Fibroblast of skin of abdomen (primary cell): ENCODE results near the gene STK33.

Experiments used
- DNase-seq: peaks from one replicate; pipeline ENCODE4 v3.0.0-alpha.2; 2013

Gene STK33

GRCh38 chr11:8372641-8373381, 221.2 kb downstream of the STK33 start:
- DNase-seq, result no peak

GRCh38 chr11:8371516-8371884, 222.5 kb downstream of the STK33 start:
- DNase-seq, result no peak

DNA sequence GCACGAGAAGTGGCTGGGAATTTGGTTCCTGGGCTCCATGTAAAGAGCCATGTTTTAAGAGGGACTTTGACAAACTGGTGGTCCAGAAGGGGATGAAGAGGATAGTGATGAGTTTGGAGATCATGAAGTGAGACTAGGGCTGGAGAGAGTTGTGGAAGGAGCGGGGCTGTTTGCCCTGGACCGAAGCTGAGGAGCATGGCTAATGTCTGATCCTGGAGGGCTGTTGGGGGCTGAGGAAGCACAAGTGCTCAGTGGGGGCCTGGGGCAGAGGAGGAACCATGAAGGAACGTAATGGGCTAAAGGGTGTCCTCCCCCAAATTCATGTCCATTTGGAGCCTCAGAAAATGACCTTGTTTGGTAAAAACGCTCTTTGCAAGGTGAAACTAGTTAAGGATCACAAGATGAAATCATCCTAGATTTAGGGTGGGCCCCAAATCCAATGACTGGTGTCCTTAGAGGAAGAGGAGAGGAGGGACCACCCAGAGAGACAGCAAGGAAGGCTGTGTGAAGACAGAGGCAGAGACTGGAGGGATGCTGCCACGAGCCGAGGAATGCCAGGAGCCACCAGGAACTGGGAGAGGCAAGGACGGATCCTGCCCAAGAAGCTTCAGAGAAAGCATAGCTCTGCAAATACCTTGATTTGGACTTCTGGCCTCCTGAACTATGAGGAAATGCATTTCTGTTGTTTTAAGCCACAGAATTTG, 223.1 kb downstream of the STK33 start:
- no peak for DNase-seq

- no peak for DNase-seq
These were observed 224.3 kb downstream of the STK33 start for GRCh38 chr11:8369592-8370205.

DNA sequence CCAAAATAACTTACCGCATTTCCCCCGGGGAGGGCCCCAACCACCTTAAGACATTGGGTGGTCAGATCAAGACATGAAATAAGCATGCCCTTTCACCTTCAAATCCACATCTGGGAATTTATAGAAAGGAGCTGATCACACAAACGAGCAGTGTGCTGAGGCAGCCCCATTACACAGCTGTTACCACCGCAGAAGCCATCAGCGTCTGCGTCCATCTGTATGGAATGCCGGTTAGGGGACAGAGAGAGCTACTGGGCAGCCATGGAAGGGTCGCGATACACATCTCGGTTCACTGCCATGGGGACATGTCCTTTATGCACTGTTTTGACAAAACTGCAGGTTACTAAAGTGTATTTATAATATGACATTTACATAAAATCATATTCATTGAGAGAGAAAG, 225.3 kb downstream of the STK33 start:
- DNase-seq, result no peak

- DNase-seq, result no peak
These were observed 225.8 kb downstream of the STK33 start for GRCh38 chr11:8368194-8368593.

DNA sequence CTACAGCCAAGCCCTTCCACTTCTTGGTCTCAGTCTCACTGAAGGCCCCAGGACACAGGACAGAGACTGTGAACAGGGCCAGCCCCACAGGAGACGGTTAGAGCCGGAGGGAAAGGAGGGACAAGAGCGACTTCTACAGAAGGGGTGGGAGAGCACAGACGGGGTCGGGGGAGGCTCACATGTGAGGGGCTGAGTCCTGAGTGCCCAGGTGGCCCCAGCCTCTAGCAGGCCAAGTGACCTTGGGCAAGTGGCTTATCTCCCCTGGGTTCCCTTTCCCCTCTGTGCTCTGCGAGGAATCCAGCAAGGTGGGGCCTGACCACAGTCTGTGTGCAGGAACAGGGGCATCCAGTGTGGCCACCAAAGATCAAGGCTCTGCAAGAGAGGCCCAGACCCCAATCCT, 227.7 kb downstream of the STK33 start:
- no peak for DNase-seq

DNA sequence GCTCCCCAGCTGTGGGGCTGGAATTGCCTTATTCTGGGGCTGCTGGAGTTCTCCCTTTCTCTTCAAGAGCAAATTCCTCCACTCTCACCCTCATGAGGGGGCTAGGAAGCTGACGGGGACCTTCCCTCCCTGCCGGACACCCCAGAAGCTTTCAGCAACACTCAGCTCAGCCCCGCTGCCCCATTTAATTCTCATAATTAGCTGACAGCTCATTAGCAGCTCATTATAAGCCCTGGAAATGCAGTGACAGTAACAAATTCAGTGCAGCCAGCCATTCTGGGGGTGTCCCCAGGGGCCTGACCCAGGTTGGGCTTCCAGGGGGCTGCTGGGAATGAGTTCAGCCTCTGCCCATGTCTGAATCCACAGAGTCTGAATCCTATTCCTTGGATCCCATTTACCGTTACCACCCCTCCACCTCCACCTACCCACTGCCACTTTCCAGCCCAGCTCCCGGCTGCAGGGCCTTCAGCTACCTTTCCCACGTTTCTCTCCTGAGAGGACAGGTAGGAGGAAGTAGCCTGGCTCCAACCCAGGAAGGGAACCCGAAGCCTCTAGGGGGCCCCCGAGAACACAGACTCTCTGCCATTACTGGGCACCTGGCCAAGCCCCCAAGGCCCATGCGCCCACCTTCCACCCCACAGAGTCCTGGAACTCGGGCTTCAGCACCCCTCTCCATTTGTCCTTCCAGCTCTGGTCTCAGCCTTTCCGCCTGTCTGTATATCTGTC, 228.6 kb downstream of the STK33 start:
- no peak for DNase-seq

GRCh38 chr11:8363921-8364320, 230.1 kb downstream of the STK33 start:
- no peak for DNase-seq

- DNase-seq, result no peak
These were observed 231.1 kb downstream of the STK33 start for GRCh38 chr11:8362899-8363298.

- no peak for DNase-seq
These were observed 231.5 kb downstream of the STK33 start for GRCh38 chr11:8362491-8362890.

DNA sequence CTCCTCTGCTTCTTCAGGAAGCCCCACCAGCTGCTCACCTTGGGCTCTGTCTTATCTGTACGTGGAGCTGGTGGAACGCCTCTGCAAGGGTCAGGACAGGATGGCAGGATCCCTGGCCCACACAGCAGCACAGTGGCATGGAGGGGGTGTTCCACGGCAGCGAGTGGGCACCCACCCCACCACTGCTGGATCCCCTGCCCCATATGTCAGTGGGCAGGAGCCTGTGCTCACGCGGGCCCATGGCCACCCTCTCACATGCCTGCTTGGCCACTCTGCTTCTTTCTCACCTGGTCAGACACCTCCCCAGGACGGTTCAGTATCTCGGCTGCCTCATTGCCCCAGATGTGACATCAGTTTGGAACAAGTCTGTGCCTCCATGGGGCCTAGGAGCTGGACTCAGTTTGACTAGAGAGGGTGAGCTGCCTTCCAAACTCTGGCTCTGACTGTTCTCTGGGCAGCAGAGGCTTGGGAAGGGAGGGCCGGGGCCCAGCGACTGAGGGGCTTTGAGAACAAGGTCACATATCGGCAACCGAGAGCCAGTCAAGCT, 232.3 kb downstream of the STK33 start:
- DNase-seq, result no peak

DNA sequence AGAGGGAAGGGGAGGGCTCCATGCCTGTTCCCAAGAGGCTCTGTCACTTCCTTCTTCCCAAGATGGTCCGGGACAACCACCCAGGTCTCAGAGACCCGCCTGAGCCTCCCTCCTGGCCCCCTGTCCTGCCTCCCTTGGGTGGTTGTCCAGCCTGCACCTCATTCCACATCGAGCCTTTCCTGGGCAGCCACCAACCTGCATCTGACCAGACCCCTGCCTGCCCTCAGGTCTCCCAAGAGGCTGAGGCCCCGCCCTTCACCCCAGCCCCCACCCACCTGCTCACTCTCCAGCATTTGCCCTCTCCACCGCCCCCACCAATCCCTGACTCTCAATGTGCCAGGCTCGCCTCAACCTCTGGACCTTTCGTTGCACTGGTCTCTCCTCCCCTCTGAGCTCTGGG, 232.8 kb downstream of the STK33 start:
- DNase-seq, result no peak

- no peak for DNase-seq
These were observed 233.8 kb downstream of the STK33 start for GRCh38 chr11:8360086-8360828.

DNA sequence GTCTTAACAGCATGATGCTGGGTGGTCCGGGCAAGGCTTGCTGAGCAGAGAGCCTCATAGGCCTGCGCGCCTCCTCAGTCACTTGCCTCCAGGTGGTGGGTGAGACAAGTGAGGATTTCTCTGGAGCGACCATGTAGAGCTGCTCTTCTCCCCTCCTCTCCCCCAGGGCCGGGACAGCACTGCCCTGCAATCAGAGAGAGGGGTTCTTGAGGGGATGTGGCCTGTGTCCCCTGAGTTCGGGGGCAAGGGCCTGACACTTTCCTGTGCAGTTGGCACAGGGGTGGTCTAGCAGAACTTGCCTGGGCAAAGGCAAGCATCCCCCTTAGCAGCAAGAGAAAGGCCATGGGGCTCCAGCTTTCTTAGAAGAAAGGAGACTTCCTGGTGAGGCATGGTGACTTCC, 234.5 kb downstream of the STK33 start:
- DNase-seq, result no peak

DNA sequence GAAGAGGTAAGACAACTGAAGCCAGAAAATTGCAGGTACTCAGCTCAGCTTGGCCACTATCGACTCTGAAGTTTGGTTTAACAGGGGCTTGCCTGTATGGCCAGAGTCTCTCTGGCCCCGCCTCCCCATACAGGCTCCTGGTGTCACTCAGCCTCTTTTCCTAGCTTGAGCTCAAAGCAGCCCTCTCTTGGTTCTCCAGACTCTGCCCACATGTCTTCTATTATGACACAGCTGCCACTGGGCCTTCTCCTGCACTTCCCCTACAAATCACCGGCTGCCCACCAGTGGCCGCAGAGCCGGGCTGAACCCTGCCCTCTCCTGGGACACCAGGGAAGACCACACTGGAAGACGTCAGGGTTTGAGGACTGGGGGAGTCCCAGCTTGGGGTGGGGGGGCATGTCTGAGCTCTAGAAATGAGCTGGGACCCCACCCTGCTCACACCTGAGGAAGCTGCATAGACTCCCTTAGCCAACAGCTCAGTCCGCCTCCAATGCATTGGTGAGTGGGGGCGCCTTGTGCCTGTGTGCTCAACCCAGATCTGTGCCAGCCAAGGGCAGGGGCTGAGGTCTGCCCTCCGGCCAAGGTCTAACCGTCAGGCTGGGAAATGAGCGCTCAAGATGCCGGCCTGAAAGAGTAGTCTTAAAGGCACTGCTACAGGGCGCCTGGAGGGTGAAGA, 236.0 kb downstream of the STK33 start:
- no peak for DNase-seq

- no peak for DNase-seq
These were observed 236.5 kb downstream of the STK33 start for GRCh38 chr11:8357505-8357888.

DNA sequence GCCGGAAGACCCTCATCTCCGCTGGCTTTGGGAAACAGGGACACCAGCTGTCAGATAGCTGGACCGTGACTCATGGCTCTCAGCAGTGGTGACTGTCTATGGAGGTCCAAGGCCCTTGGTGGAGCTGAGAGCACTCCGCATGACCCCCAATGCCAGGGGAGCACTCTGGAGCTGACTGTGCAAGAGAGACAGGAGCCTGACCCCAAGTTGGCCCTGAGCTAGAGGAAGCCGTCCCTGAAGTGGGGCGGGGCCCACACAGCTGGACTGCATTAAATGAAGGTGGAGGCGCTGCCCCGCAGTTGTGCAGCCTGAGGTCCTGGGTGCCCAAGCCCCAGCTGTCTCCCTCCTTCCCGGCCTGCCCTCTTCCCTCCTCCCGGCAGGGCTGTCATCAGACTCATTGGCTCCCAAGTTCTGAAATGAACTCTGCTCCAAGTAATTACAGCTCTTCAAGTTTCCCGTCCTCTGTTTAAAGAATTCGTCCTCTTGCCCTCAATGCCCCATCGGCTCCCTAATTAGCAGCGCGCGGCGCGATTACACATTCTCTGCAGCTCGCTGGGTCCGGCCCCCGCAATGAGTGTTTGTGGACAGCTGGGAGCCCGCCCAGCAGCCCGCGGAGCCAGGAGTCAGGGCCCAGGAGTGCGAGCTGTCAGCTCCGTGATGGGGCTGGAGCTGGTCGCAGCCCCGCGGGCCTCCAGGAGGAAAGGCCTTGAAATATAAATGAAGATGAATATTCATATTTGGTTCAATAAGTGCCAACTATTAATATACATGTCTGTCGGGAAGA, 237.1 kb downstream of the STK33 start:
- DNase-seq, result no peak

- no peak for DNase-seq
These were observed 237.8 kb downstream of the STK33 start for GRCh38 chr11:8356216-8356615.

DNA sequence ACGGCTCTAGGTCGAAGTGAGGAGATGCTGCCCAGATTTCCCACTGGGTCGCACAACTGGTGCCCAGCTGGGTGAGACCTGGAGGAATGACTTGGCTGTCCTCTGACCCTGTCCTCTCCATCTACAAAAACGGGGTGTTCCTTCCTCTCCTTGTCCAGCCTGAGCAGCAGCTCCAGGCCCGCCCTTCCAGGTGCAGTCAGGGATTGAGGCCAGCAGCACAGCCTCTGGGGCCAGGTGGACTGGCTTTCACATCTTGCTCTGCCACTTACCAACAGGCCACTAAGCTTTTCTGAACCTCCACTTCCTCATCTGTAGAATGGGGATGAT, 238.6 kb downstream of the STK33 start:
- DNase-seq, result no peak
